Stimulated activated CD8-positive, alpha-beta memory T cell treated with anti-CD3 and anti-CD28 coated beads, Interleukin-7, amount 100 ng/mL, for 4 hours (primary cell): ENCODE data around the gene SEC24D.
"Not testable (repeated sequence)": the region's sequence is repeated elsewhere in the genome, so short reads cannot be mapped to it uniquely, and the experiment has no call there.

ENCODE experiments used
- DNase-seq, 2 donors: peaks; one replicate each; pipeline ENCODE4 v3.0.0-alpha.2; 2020; ENCODE audit warnings: low read depth in 2 of 2

SEC24D gene, protein sequence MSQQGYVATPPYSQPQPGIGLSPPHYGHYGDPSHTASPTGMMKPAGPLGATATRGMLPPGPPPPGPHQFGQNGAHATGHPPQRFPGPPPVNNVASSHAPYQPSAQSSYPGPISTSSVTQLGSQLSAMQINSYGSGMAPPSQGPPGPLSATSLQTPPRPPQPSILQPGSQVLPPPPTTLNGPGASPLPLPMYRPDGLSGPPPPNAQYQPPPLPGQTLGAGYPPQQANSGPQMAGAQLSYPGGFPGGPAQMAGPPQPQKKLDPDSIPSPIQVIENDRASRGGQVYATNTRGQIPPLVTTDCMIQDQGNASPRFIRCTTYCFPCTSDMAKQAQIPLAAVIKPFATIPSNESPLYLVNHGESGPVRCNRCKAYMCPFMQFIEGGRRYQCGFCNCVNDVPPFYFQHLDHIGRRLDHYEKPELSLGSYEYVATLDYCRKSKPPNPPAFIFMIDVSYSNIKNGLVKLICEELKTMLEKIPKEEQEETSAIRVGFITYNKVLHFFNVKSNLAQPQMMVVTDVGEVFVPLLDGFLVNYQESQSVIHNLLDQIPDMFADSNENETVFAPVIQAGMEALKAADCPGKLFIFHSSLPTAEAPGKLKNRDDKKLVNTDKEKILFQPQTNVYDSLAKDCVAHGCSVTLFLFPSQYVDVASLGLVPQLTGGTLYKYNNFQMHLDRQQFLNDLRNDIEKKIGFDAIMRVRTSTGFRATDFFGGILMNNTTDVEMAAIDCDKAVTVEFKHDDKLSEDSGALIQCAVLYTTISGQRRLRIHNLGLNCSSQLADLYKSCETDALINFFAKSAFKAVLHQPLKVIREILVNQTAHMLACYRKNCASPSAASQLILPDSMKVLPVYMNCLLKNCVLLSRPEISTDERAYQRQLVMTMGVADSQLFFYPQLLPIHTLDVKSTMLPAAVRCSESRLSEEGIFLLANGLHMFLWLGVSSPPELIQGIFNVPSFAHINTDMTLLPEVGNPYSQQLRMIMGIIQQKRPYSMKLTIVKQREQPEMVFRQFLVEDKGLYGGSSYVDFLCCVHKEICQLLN

DNA sequence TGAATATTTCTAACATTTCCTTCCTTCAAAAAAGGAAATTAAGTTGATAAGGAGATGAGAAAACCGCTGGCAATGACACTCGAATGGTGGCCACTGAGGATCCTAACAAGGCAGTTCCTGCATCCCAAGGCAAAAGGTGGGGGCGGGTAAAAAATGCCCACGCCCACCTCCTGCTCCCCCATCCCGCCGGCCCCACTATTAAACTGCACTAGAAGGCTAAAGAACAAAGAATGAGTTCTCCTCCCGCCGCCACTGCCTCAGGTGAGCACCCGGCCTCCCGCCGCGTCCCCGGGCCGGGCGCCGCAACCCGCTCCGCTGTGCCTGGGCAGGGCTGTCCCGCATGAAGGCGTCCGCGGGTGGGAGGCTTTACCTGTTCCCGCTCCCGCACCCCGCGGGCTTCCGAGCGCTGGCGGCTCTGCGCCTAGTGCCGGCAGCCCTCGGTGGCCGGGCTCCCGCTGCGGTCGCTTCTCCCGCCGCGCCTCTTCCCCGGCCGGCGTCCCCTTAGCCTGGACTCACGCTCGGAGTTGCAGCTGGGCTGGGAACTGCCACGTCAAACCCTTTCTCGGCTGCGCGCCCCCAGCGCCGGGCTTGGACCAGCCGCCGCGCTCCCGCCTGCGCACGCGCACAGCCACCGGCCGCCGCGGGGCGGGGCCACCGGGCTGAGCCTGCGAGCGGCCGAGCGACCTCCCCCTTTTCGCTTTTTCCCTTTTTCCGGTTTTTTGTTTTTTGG is at the start of gene SEC24D:
Gene SEC24D (minus strand): TSS at position 556 of the 730 bp plus-strand sequence. CDS start 2,430 bp downstream, outside the sequence.
- peak; percentile 54 to 78 for DNase-seq

DNA sequence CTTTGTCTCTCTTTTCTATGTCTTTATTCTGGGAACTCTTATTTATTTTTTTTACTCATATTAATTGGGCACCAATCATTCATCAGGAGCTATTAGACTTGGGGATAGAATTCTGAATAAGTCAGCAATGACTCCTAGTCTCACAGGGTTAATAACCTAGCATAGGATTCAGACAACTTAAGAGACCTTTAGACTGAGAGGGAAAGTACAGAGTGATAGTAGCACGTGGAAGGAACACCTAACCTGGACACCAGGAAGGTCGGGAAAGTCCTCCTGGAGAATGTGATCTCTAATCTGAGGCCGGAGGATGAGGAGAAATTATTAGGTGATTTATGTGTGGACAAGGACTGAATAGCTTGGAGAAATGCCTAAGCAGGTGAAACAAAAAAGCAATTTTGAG is 48.8 kb upstream of the SEC24D start:
- DNase-seq, result no peak

DNA sequence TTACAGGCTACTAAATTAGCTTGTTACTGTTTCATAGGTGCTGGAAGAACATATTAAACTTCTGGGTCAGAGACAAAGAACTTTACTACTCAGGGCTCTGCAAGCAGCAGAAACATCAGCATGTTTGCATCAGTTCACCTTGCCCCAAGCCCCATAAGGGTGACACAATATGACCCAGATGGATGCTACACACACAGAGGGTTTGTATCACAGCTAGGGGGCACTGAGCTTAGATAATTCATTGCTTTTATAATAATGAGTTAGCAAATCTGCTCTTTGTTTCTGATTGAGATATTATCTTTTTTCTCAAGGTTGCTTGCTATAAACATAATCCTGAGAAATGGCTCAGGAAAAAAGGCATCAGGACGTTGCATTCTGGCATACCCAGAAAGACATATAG is 47.9 kb upstream of the SEC24D start:
- no peak for DNase-seq

DNA sequence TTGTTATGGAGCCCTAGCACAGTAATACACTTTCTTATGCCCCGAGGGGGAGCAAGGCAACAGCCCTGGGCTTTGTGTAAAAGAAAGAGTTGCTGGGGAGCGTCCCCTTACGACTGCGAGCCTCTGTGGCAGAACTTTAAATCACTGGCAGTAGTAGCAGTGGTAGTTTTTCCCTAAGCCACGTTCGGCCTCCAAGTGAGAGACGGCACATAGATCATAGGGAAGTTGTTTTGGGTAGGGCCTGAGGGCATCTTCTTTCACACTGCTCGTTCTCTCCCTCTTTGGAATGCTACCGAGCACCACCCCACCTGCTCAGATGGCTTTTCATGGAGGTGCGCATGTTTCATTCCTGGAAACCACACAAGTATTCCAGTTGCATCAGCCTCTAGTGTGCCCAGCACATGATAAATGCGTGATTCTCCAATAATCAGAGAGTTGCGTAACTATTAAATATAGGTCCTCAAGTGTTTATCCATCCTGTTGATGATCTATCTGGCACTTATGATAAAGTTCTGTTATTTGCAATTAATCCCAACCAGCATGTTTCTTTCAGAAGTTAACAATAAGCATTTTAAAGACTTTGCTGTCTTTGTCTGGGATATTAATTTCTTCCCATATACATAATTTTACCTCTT is 45.7 kb upstream of the SEC24D start:
- DNase-seq, result no peak

DNA sequence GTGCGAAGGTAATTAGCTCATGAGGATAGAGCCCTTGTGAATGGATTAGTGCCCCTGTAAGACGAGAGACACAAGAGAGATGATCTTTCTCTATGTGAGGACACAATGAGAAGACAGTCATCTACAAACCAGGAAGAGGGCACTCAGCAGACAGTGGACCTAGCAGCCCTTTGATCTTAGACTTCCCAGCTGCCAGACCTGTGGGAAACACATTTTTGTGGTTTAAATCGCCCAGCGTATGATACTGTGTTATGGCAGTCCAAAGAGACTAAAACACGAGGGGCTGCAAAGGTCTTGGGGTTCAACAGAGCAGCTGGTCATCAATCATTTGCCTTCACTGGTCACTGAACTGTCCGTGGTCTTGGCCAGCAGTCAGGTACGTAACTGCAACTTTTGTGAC is 43.5 kb upstream of the SEC24D start:
- DNase-seq, result no peak

DNA sequence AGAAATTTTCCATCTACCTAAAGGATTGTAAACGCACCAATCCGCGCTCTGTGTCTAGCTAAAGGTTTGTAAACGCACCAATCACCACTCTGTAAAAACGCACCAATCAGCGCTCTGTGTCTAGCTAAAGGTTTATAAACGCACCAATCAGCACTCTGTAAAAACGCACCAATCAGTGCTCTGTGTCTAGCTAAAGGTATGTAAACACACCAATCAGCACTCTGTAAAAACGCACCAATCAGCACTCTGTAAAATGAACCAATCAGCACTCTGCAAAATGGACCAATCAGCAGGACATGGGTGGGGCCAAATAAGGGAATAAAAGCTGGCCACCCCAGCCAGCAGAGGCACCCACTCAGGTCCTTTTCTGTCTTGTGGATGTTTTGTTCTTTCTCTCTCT is 42.6 kb upstream of the SEC24D start:
- DNase-seq, result not testable (repeated sequence)

DNA sequence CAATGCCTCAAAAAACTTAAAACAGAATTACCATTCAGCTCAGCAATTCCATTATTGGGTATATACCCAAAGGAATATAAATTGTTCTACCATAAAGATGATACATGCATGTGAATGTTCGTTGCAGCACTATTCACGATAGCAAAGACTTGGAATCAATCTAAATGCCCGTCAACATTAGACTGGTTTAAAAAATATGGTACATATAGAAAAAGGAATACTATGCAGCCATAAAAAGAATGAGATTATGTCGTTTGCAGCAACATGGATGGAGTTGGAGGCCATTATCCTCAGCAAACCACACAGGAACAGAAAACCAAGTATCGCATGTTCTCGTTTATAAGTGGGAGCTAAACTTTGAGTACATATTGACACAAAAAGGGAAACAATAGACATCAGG is 41.9 kb upstream of the SEC24D start:
- no peak for DNase-seq

DNA sequence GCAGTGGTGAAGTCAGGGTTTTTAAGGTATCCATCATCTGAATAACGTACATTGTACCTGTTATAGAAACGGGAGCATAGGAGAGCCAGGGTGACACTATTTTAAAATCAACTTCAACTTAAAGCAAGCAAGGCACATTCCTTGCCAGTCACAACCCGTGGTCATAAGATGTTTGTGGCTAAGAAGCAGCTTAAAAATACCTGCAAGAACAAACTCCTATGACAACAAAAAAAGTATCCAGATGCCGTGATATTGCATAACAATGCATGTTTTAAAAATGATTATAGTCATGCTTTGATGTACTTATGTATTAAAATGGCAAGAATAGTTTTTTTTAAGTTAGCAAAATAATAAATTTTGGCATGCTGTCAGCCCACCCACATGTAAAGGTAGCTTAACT is 36.3 kb upstream of the SEC24D start:
- DNase-seq, result no peak

DNA sequence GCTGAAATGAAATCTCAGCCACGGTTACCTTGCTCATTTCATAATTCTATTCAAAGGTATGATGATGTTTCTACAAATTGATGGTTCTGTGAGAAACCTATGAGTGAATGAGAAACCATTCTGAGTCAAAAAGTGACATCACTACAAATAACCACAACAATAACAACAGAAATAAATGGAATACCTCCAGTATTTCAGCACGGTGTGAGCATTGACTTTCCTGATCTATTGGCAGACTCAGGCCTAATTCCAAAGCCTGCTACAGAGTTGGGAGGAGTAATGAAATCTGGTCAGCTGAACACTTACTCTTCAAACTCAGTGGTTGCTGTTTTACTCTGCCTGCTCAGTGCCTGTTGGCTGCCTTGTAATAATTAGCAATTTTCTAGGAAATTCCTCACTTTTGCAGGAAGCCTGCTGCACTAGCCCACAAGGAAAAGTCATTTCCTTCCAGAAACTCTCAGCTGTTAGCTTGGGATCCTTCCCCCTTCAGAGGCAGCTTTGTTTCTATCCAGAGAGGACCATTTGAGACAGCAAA is 33.9 kb upstream of the SEC24D start:
- DNase-seq, result no peak

DNA sequence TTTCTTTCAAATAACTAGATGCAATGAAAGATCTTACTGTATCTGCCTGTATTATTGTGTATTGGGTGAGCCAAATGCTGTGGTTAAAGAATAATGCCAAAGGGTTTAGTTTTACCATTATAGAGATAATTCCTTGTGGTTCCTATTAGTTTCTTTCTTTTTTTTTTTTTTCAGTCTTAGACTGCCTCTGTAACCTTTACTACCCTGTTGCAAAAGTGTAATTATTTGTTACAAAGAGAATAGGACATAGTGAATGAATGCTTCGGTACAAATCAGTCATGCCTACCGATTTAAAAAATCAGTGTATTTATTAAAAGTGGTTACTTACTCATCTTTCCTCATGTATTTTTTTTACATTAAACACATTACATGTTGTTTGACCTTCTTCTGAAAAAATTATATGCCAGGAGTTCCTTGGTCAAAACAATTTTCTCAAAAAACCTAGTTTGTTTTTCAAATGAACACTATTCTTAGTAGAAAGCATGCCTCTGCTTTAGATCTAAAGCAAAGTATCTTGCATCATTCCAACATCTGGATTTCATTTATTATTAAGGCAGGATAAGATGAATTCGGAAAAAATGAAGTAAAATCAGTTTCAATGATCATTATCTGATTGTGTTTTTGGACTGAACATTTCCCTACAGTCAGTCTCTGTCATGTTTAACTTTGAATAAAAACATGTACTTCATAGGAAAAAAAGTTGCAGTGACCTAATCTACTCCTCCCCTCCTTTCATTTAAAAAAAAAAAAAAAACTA is 31.6 kb upstream of the SEC24D start:
- DNase-seq, result no peak

DNA sequence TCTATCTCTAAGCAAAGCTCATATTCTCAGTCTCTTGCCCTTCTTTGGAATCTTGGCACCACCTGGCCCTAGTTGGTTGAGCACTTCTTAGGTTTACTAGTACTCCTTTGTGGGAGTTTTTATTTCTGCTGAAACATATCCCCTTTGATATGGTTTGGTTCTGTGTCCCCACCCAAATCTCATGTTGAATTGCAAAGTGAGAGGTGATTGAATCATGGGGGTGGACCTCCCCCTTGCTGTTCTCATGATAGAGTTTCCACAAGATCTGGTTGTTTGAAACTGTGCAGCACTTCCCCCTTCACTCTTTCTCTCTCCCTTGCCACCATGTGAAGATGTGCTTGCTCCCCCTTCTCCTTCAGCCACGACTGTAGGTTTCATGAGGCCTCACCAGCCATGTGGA is 30.5 kb upstream of the SEC24D start:
- no peak for DNase-seq

DNA sequence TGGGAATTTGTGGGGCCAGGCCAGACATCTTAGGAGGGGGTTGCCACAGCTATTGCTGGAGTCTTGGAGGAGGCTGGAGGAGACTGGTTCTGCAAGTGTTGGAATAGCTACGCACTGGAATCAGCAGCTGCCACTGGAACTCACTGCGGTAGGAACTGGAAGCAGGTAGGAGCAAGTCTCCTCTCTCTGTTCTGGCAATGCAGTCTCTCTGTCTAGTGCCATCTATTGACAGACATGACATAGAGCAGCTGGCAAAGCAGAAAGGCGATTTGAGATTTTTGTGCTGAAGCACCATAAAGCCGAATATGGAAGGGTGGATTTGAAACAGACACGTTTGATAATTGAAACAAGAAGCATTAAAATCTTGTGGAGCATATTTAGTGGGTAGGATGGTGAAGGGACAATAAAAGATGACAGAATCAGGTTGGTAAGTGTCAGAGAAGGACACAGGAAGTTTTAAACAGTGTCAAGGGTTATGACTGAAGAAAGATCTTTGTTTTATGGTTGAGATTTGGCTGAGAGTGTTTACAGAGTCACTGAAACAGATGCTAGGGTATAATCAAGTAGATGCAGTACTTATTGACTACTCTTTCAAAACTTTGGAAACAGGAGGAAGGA is 29.3 kb upstream of the SEC24D start:
- DNase-seq, result no peak

DNA sequence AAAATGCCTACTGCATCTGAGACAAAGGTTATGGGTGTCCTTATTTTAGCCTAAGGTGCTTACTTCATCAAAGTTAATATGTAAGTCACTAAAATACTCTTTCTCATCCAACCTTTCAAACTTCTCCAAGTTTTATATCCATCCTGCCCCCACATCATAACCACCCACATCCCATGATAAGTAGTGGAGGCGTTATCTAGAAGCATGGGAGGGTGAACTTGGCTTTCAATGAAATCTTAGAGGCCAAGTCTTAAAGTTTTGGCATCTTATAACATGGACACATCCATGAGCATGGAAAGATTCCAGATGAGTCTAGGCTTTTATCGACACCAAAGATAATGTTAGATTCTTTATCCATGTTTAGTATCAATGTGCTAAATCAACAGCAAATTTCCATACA is 22.9 kb upstream of the SEC24D start:
- DNase-seq, result no peak

DNA sequence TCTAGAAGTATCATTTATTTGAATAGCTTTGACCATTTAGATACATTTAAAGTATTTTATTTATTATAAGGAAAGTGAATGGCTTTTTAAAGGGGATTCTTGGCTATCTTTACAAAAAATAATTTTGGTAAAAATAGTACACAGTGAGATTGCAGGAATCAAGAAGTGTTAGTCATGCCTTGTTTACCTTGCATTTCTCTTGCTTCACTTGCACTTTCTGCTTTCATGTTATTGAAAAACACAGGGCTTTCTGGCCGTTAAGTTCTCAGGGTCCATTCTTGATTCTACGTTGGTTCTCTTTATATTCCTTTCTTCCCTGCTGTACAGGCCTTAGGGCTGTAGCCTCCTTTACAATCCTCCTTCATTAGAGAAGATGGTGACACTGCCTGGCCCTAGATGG is 21.8 kb upstream of the SEC24D start:
- no peak for DNase-seq

DNA sequence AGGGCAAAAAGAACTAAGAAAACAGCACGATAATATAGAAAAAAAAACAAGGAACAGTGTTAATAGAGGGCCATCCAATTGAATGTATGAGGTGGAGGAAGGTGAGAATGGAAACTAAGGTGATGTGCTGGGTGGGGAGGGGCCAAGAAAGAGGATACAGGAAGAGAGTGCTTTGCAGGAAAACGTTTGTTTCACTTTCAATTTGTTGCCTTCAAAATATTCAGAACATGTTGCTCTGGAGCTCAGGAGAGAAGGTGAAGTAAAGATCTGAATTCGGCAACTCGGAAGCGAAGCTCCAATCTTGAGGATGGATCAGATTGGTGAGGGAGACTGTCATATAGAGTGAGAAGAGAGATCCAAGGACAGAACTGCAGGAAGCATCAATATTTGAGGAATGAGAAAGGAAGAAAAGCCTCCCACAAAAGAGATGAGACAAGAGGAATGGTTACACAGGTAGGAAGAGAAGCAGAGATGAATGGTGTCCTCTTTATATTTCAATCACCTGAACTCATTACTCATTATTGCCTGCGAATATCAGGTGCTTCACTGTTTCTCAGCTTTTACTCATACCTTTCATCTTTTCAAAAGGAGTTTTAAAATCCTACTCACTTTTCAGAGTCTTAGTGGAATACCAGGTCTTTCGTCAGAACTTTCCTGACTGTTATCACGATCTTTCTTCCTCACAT is 14.7 kb upstream of the SEC24D start:
- peak; percentile 3 to 12 for DNase-seq

DNA sequence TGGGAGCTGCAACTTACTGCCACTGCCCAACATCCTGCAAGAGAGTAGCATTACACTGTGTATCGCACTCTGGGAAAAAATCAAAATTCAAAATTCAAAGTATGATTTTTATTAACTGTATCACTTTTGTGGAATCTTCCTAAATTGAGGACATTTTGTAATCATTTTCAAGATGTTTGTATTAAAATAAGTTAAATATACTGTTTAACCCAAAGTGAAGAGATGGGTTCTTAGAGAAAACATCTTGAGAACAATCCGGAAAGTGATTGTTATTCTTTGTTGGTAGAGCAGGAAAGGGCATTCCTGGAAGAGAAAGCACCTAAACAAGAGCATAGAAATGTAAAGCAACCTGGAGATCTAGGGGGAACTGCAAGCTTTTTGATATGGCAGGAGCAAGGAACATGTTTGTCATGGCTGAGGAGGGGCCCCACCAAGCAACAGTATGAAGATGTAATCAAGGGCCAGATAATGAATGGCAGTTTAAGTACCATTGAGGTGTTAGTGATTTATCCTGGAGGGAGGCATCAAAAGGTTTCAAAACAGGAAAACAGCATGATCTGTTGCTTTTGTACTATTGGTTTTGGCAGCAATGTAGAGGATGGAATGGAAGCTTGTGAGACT is 14.1 kb upstream of the SEC24D start:
- no peak for DNase-seq

DNA sequence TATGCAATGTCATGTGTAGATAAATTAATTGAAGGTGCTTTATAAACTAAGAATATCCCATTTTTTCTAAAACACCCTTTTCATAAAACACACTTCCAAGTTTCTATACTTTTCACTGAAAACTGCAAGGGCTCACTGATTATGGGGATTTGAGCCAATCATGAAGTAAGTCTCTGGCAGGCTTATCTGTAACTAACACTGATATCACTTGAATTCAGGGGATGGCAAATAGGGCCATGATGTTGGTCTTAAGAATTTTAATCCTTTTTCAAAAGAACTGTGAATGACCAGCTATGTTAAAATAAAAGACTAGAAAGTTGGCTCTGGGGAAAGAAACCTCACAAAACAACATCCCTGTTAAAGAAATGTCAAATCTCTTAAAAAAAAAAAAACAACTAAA is 13.0 kb upstream of the SEC24D start:
- DNase-seq, result no peak

DNA sequence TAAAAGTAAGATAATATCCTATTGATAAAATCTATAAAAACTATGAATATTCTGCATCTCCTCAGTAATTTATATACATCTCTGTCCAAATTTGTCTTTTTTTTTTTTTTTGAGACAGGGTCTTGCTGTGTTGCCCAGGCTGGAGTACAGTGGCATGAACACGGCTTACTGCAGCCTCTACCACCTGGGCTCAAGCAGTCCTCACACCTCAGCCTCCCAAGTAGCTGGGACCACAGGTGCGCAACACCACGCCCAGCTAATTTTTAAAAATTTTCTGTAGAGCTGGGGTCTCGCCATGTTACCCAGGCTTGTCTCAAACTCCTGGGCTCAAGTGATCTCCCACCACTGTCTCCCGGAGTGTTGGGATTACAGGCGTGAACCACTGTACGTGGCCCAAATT is 12.3 kb upstream of the SEC24D start:
- DNase-seq, result no peak

DNA sequence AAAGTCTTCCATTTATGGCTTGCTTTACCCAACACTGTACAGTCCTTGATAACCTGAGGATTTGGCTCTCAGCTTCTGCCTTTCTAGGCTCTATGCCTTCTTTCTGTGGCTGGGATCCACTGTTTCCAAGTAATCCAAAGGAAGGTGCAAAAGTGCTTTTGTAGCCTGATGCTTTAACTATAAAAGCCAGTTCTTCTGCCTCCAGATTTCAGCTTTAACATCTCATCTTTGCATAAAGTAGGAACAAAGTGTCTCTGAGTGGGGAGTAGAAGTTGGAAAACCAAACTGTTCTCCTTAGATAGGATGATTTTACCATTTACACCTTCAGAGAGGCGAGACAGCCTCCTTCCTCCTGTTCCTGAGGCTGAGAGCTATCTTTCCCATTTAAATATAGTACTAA is 11.1 kb upstream of the SEC24D start:
- no peak for DNase-seq
